NCI-H460 (cell line): Measurements from ENCODE around the gene FEM1B. TPM values are rescaled to one million over a fixed set of nuclear protein-coding genes. Genes with fewer than 3 reads are reported as not detected.

Experiments
- DNase-seq: peaks from one replicate; pipeline ENCODE4 v3.0.0-alpha.2; 2016; ENCODE audit warnings: low read depth; ENCODE audit errors: extremely low read depth
- total RNA-seq: library from RNA; depleted of rRNA; stranded (reverse); fragments of >200 nt; shearing (Covaris generic); gene quantifications from 2 replicates; pipeline ENCODE4 v1.2.3, GENCODE V29; 2014; rRNA removed

The FEM1B gene
- total RNA-seq, 1 experiment from 2014 or later, result 41.0 TPM

- no peak for DNase-seq
Observed at GRCh38 chr15:68340726-68341671, 63.5 kb downstream of the FEM1B start.

- no peak for DNase-seq
Observed at GRCh38 chr15:68341760-68342725, 64.5 kb downstream of the FEM1B start.

- no peak for DNase-seq
Observed at GRCh38 chr15:68343579-68344225, 66.2 kb downstream of the FEM1B start.

GRCh38 chr15:68344600-68344999 is 67.1 kb downstream of the FEM1B start:
- DNase-seq, result no peak

Other genes starting within 250 kb of the FEM1B start
- gene PIAS1, start 223.4 kb upstream of the FEM1B start, total RNA-seq, result 12.9 and 15.2 TPM in 2 replicates
- gene CALML4, start 72.4 kb upstream of the FEM1B start, total RNA-seq, result 5.8 and 6.8 TPM in 2 replicates
- 18.0 and 20.3 TPM in 2 replicates for gene CLN6, start 48.0 kb upstream of the FEM1B start, total RNA-seq
- 0.09 and 0.12 TPM in 2 replicates for gene ITGA11, start 154.4 kb downstream of the FEM1B start, total RNA-seq